Esophagus muscularis mucosa (tissue), 4 donors: Measurements from ENCODE around the gene PRKN. TPM values are rescaled to one million over a fixed set of nuclear protein-coding genes. Genes with fewer than 3 reads are reported as not detected.

Experiments used
- DNase-seq: peaks from one replicate; pipeline ENCODE4 v3.0.0-alpha.2; 2017; ENCODE audit errors: extremely low spot score
- H3K27ac ChIP-seq, 4 donors: fragments of 200-600 bp; sonication (generic); replicated peaks in 1 of 4; 1 replicate in 3 of 4; 2 replicates in 1 of 4; pipeline ENCODE4 v1.5.1; 2016 to 2019; ENCODE audit warnings: mild to moderate bottlenecking in 1 of 4
- H3K27me3 ChIP-seq, 4 donors: fragments of 200-600 bp; sonication (generic); one replicate each; pipeline versions ENCODE4 v1.5.1 to v1.6.0; 2016 to 2019
- H3K36me3 ChIP-seq, 4 donors: fragments of 200-600 bp; sonication (generic); one replicate each; pipeline ENCODE4 v1.5.1; 2016 to 2019
- H3K4me1 ChIP-seq, 4 donors: fragments of 200-600 bp; sonication (generic); one replicate each; pipeline ENCODE4 v1.5.1; 2016 to 2019
- H3K4me3 ChIP-seq, 4 donors: fragments of 200-600 bp; sonication (generic); 1 replicate in 2 of 4; 2 replicates in 2 of 4; pipeline ENCODE4 v1.5.1; 2016 to 2019; ENCODE audit warnings: mild to moderate bottlenecking in 4 of 4, moderate library complexity in 1 of 4
- H3K9me3 ChIP-seq, 4 donors: fragments of 200-600 bp; sonication (generic); 1 replicate in 3 of 4; 2 replicates in 1 of 4; pipeline ENCODE4 v1.5.1; 2016 to 2019
- CTCF ChIP-seq, 3 experiments: fragments of 200-600 bp in 2 of 3; fragments of 450-650 bp in 1 of 3; sonication (generic) in 2 of 3; IDR thresholded peaks; one replicate each; pipeline ENCODE4 v1.5.1; 2017 to 2019; ENCODE audit warnings: antibody characterized with exemption in 3 of 3, mild to moderate bottlenecking in 2 of 3, moderate library complexity in 1 of 3
- EP300 ChIP-seq: sonication (generic); formaldehyde crosslinking; IDR thresholded peaks from one replicate; pipeline ENCODE4 v1.6.1; 2017; ENCODE audit warnings: antibody characterized with exemption
- POLR2A ChIP-seq: fragments of 450-650 bp; IDR thresholded peaks from one replicate; pipeline ENCODE4 v1.6.1; 2017; ENCODE audit warnings: antibody characterized with exemption, moderate library complexity, mild to moderate bottlenecking, low read depth
- POLR2AphosphoS5 ChIP-seq, 2 donors: sonication (generic); formaldehyde crosslinking; IDR thresholded peaks; one replicate each; pipeline ENCODE4 v1.6.1; 2017; ENCODE audit warnings: antibody characterized with exemption in 2 of 2
- whole genome bisulfite sequencing: methylation state at CpG from one replicate; pipeline ENCODE4 v1.1.5; 2018; 5-methylcytosine and 5-hydroxymethylcytosine counted together
- intact Hi-C: fragments of 100-400 bp; cut with DNase I; formaldehyde crosslinking; loops from one replicate; pipeline ENCODE4 v1.15.1; 2023
- total RNA-seq, 4 donors: library from RNA; depleted of rRNA; stranded (reverse); fragments of >200 nt; gene quantifications; one replicate each; pipeline versions ENCODE4 v1.1.0 to v1.2.1, GENCODE V29; 2016

The PRKN gene
- total RNA-seq, 4 donors from 2014 or later, result 9.6 to 14.5 (median 10.8) TPM

- no peaks in the 10 kb centered on the region for H3K27me3 ChIP-seq
- H3K9me3 ChIP-seq, result no peaks in the 10 kb centered on the region
- 96% methylated on average over 6 of the region's 6 CpGs for WGBS
- intact Hi-C loops, result no loop called here
- H3K4me3 ChIP-seq, result no peak overlapping the region
- H3K27ac ChIP-seq, result no peak overlapping the region
- no peaks in the 10 kb centered on the region for H3K36me3 ChIP-seq
- no peak for DNase-seq
- TF ChIP-seq CTCF (IDR thresholded peaks at IDR 0.05) (no peak), POLR2AphosphoS5 (IDR thresholded peaks at IDR 0.05) (no peak), EP300 (no peak), POLR2A (no peak)
- no peaks in the 10 kb centered on the region for H3K4me1 ChIP-seq
Observed at GRCh38 chr6:162149786-162150185, 577.8 kb downstream of the PRKN start.

DNA sequence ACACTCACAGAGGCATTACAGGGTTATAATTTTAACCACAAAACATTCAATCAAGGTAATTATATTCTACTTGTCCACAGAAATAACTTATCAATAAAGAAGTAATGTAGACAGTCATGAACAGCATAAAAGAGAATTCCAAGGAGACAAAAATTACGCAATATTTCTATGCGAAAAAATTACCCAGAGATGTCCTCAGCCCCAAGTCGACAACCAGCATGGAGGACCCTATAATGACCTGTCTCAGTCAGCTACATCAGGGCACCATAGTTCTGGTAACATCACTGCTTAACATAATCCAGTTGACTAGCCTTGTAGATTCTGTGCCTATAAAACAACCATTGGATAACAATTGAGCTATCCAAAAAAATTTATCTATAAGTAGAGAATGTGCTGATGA, 579.8 kb downstream of the PRKN start:
- Histone ChIP-seq H3K27me3 (no peaks in the 10 kb centered on the region), H3K27ac (no peak overlapping the region), H3K4me3 (no peak overlapping the region), H3K4me1 (no peaks in the 10 kb centered on the region), H3K9me3 (no peaks in the 10 kb centered on the region), H3K36me3 (no peaks in the 10 kb centered on the region)
- TF ChIP-seq POLR2A (no peak), POLR2AphosphoS5 (IDR thresholded peaks at IDR 0.05) (no peak), EP300 (no peak), CTCF (IDR thresholded peaks at IDR 0.05) (no peak)
- intact Hi-C loops, result no loop called here
- DNase-seq, result no peak
- 91% methylated on average over 3 of the region's 3 CpGs for WGBS

DNA sequence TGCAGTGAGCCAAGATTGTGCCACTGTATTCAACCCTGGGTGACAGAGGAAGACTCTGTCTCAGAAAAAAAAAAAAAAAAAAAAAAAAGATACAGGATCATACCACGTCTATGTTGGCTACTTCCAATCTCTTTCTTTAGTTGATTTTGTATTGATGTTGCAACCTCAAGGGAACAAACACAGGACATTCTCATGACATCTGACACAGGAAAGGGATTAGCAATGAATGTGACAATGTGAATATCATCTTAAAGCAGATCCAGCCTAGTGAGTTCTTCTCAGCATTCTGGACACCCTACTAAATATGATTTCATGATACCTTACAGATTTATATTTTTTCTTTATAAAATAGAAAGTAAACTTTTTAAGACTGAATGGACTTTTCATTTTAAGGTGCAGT, 580.3 kb downstream of the PRKN start:
- intact Hi-C loops, result no loop called here
- WGBS, result 66% methylated on average over 1 of the region's 1 CpG
- H3K27ac ChIP-seq, result no peak overlapping the region
- H3K36me3 ChIP-seq, result no peaks in the 10 kb centered on the region
- TF ChIP-seq POLR2A (no peak), POLR2AphosphoS5 (IDR thresholded peaks at IDR 0.05) (no peak), EP300 (no peak), CTCF (IDR thresholded peaks at IDR 0.05) (no peak)
- no peak overlapping the region for H3K4me3 ChIP-seq
- no peak for DNase-seq
- no peaks in the 10 kb centered on the region for H3K4me1 ChIP-seq
- no peaks in the 10 kb centered on the region for H3K9me3 ChIP-seq
- no peaks in the 10 kb centered on the region for H3K27me3 ChIP-seq

- Histone ChIP-seq H3K27ac (no peak overlapping the region), H3K36me3 (no peaks in the 10 kb centered on the region), H3K27me3 (no peaks in the 10 kb centered on the region), H3K4me1 (peaks cover 0 to 4% (median 0%) of the 10 kb centered on the region in 4 donors), H3K4me3 (no peak overlapping the region), H3K9me3 (peaks cover 0 to 15% (median 5%) of the 10 kb centered on the region in 4 donors)
- DNase-seq, result no peak
- TF ChIP-seq POLR2AphosphoS5 (IDR thresholded peaks at IDR 0.05), result no peak
- 85% methylated on average over 7 of the region's 7 CpGs for WGBS
- intact Hi-C loops, result no loop called here
Observed at GRCh38 chr6:162140251-162140852, 587.2 kb downstream of the PRKN start.

DNA sequence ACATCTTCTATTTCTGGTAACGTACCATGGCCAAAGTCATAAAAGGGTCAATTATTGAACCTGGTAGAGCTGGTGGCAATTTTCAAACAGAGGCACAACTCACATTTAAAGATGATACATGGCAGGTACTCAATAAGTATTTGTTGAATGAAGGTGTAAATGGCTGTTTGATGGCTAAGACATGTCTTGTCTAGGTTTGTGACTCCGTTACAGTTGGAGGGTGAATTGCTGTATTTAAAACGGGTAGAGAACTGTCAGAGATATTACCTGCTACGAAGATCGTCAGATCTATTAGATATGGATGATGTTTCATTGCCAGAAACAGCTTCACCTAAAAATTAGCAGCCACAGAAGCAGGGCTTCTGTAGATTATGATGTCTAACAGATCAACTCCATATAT, 601.9 kb downstream of the PRKN start:
- H3K27ac ChIP-seq, result no peak overlapping the region
- intact Hi-C loops, result no loop called here
- no peaks in the 10 kb centered on the region for H3K9me3 ChIP-seq
- no peaks in the 10 kb centered on the region for H3K27me3 ChIP-seq
- H3K4me3 ChIP-seq, result no peak overlapping the region
- WGBS, result 91% methylated on average over 5 of the region's 5 CpGs
- DNase-seq, result no peak
- H3K4me1 ChIP-seq, result no peaks in the 10 kb centered on the region
- TF ChIP-seq POLR2A (no peak), POLR2AphosphoS5 (IDR thresholded peaks at IDR 0.05) (no peak), EP300 (no peak)
- no peaks in the 10 kb centered on the region for H3K36me3 ChIP-seq
